Tibial nerve (tissue), 3 donors: ENCODE data around the gene STK31.

Source experiments
- POLR2A ChIP-seq, 2 donors: fragments of 450-650 bp; IDR thresholded peaks; one replicate each; pipeline ENCODE4 v1.6.1; 2017; ENCODE audit warnings: antibody characterized with exemption in 2 of 2, mild to moderate bottlenecking in 2 of 2, moderate library complexity in 2 of 2
- TF ChIP-seq, protein P1 (sequence below), 5 experiments: fragments of 200-600 bp in 3 of 5; fragments of 450-650 bp in 2 of 5; sonication (generic) in 3 of 5; IDR thresholded peaks; one replicate each; pipeline ENCODE4 v1.5.1; 2016 to 2019; ENCODE audit warnings: antibody characterized with exemption in 5 of 5, mild to moderate bottlenecking in 3 of 5, moderate library complexity in 2 of 5

DNA sequence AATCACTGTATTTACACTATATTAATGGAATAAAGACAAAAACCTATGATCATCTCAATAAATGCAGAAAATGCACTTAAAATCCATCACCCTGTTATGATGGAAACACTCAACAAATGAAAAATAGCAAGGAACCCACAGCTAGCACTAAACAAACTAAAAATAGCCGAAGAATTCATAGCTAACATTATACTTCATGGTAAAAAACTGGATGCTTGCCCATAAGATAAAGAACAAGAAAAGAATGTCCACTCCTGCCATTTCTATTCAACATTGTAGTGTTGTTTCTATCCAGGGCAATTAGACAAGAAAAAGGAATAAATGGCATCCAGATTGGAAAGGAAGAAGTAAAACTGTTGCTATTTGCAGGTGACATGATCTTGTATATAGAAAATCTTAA, 142.1 kb downstream of the STK31 start:
- TF ChIP-seq, protein P1, sequence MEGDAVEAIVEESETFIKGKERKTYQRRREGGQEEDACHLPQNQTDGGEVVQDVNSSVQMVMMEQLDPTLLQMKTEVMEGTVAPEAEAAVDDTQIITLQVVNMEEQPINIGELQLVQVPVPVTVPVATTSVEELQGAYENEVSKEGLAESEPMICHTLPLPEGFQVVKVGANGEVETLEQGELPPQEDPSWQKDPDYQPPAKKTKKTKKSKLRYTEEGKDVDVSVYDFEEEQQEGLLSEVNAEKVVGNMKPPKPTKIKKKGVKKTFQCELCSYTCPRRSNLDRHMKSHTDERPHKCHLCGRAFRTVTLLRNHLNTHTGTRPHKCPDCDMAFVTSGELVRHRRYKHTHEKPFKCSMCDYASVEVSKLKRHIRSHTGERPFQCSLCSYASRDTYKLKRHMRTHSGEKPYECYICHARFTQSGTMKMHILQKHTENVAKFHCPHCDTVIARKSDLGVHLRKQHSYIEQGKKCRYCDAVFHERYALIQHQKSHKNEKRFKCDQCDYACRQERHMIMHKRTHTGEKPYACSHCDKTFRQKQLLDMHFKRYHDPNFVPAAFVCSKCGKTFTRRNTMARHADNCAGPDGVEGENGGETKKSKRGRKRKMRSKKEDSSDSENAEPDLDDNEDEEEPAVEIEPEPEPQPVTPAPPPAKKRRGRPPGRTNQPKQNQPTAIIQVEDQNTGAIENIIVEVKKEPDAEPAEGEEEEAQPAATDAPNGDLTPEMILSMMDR (IDR thresholded peaks at IDR 0.05): no peak
- no peak for TF ChIP-seq POLR2A (IDR thresholded peaks at IDR 0.05)
